K562 (cell line): Measurements from ENCODE around the gene MAD1L1. TPM values are rescaled to one million over a fixed set of nuclear protein-coding genes. Genes with fewer than 3 reads are reported as not detected.

Experiments
- GABPA ChIP-seq: fragments of 200-800 bp; sonication (Bioruptor generic); conservative IDR thresholded peaks from 2 replicates; pipeline ENCODE4 v1.6.1; 2016; ENCODE audit warnings: low read depth, missing genetic modification characterization, missing compliant biosample characterization
- MED1 ChIP-seq: sonication (generic); formaldehyde crosslinking; IDR thresholded peaks from 2 replicates; pipeline ENCODE4 v1.8.1; 2023; ENCODE audit warnings: missing genetic modification reagents, borderline replicate concordance
- MEIS2 ChIP-seq: fragments of 450-650 bp; IDR thresholded peaks from 2 replicates; pipeline ENCODE4 v1.6.1; 2014; ENCODE audit warnings: mild to moderate bottlenecking; ENCODE audit not compliant: partially characterized antibody
- MYC ChIP-seq, 2 experiments: fragments of 250-450 bp in 1 of 2; sonication (Bioruptor Pico) in 1 of 2; IDR thresholded peaks; 2 replicates each; pipeline versions ENCODE4 v1.5.1 to v1.6.1; 2012 to 2021; ENCODE audit warnings: low read depth in 2 of 2, borderline replicate concordance in 1 of 2, improper control_type of control experiment in 1 of 2, low read length in 1 of 2, mild to moderate bottlenecking in 1 of 2, moderate library complexity in 1 of 2
- PBX2 ChIP-seq, 2 experiments: IDR thresholded peaks in 1 of 2; conservative IDR thresholded peaks in 1 of 2; 2 replicates each; pipeline ENCODE4 v1.6.1; 2016; ENCODE audit warnings: low read depth in 2 of 2, mild to moderate bottlenecking in 1 of 2, missing compliant biosample characterization in 1 of 2, missing genetic modification characterization in 1 of 2, moderate library complexity in 1 of 2
- RBM17 ChIP-seq: fragments of 200-400 bp; formaldehyde crosslinking; IDR thresholded peaks from 2 replicates; pipeline ENCODE4 v1.6.1; 2017; ENCODE audit warnings: low read depth, mild to moderate bottlenecking, low read length, borderline replicate concordance
- RCOR1 ChIP-seq, 2 experiments: IDR thresholded peaks; 2 replicates each; pipeline ENCODE4 v1.6.1; 2012; ENCODE audit warnings: low read depth in 2 of 2, low read length in 2 of 2, borderline replicate concordance in 1 of 2, improper control_type of control experiment in 1 of 2
- SIN3A ChIP-seq, 2 experiments: fragments of 150-350 bp in 1 of 2; IDR thresholded peaks; 2 replicates each; pipeline ENCODE4 v1.6.1; 2011 to 2016; ENCODE audit warnings: borderline replicate concordance in 2 of 2, low read depth in 2 of 2, low read length in 2 of 2, mild to moderate bottlenecking in 2 of 2, moderate library complexity in 2 of 2; ENCODE audit not compliant: control insufficient read depth in 1 of 2
- SUPT5H ChIP-seq: fragments of 450-650 bp; IDR thresholded peaks from 2 replicates; pipeline ENCODE4 v1.6.1; 2016
- TFAP4 ChIP-seq: sonication (generic); formaldehyde crosslinking; IDR thresholded peaks from 2 replicates; pipeline ENCODE4 v1.8.0; 2022; ENCODE audit warnings: missing genetic modification reagents, mild to moderate bottlenecking, moderate library complexity, borderline replicate concordance
- THRA ChIP-seq: fragments of 450-650 bp; IDR thresholded peaks from 2 replicates; pipeline ENCODE4 v1.6.1; 2017; ENCODE audit warnings: mild to moderate bottlenecking, moderate library complexity
- ZFX ChIP-seq: sonication (generic); formaldehyde crosslinking; IDR thresholded peaks from 2 replicates; pipeline ENCODE4 v1.8.0; 2022; ENCODE audit warnings: mild to moderate bottlenecking, missing genetic modification reagents, moderate library complexity
- polyA plus RNA-seq, 8 experiments: library from polyadenylated mRNA; depleted of rRNA in 4 of 8; stranded (reverse) in 5 of 8; unstranded in 3 of 8; fragments of >200 nt; fragmentation: Nextera tagmentation in 2 of 8; fragmentation: Illumina TruSeq in 1 of 8; extraction: Ambion mirVana in 2 of 8; extraction: Trizol in 1 of 8; gene quantifications; 2 replicates each; pipeline versions ENCODE4 v1.2.1 to v1.2.3, GENCODE V29; 2011 to 2014; ENCODE audit warnings: inconsistent platforms in 1 of 8, missing spikeins in 1 of 8
- total RNA-seq, 7 experiments: library from RNA; depleted of rRNA in 6 of 7; stranded (reverse); fragments of >200 nt in 6 of 7; fragmentation: Illumina TruSeq in 2 of 7; extraction: Trizol in 2 of 7; gene quantifications; 2 replicates each; pipeline versions ENCODE4 v1.2.1 to v1.2.3, GENCODE V29; 2011 to 2021; ENCODE audit warnings: low replicate concordance in 1 of 7
- TF ChIP-seq, protein P1 (sequence below), 3 experiments: fragments of 200-800 bp in 1 of 3; fragments of 250-450 bp in 1 of 3; fragments of 450-650 bp in 1 of 3; sonication (Bioruptor Pico) in 1 of 3; sonication (Bioruptor generic) in 1 of 3; formaldehyde crosslinking in 1 of 3; IDR thresholded peaks; 2 replicates each; pipeline versions ENCODE4 v1.6.1 to v1.8.0; 2016 to 2022; ENCODE audit warnings: mild to moderate bottlenecking in 2 of 3, missing genetic modification characterization in 2 of 3, missing compliant biosample characterization in 1 of 3, moderate library complexity in 1 of 3
- TF ChIP-seq, protein P2 (sequence below): fragments of 250-450 bp; sonication (Bioruptor Pico); IDR thresholded peaks from 2 replicates; pipeline ENCODE4 v1.8.0; 2021; ENCODE audit warnings: moderate library complexity, mild to moderate bottlenecking, inconsistent platforms

MAD1L1 gene
- total and polyA plus RNA-seq, 9 of the 15 experiments (the other 6 are each of a cell fraction or from before 2014, with no cell fraction given), result 1.7 to 89.7 (median 18.0) TPM

GRCh38 chr7:1853431-1853985 is 379.2 kb downstream of the MAD1L1 start (continued):
- TF ChIP-seq GABPA (no peak), ZFX (CRISPR knock-in tag) (no peak), SUPT5H (0 out of 2 replicates have a peak, but pooled peaks have one; percentile 30), PBX2 (CRISPR knock-in tag; IDR thresholded peaks at IDR 0.05; ENCODE audit: low read depth) (no peak), PBX2 (tag; conservative IDR thresholded peaks at IDR 0.05; ENCODE audit: low read depth) (peak; percentile 58), MED1 (CRISPR knock-in tag) (no peak), MYC (IDR thresholded peaks at IDR 0.05; ENCODE audit: low read depth, low read length) (0 out of 2 replicates have a peak, but pooled peaks have one; percentile 9), MYC (CRISPR knock-in tag; IDR thresholded peaks at IDR 0.05; ENCODE audit: borderline replicate concordance, low read depth) (no peak), SIN3A (IDR thresholded peaks at IDR 0.05; ENCODE audit: borderline replicate concordance in 2 of 2, control insufficient read depth in 1 of 2, low read depth in 2 of 2, low read length in 2 of 2) (peak in 1 of 2 experiments; percentile 73; a peak in 3 of 4 replicates), THRA (no peak), RCOR1 (IDR thresholded peaks at IDR 0.05; ENCODE audit: borderline replicate concordance in 1 of 2, low read depth in 2 of 2, low read length in 2 of 2) (no peak), TFAP4 (CRISPR knock-in tag) (peak; percentile 78), RBM17 (no peak), MEIS2 (peak; percentile 8)
- TF ChIP-seq, protein P1, sequence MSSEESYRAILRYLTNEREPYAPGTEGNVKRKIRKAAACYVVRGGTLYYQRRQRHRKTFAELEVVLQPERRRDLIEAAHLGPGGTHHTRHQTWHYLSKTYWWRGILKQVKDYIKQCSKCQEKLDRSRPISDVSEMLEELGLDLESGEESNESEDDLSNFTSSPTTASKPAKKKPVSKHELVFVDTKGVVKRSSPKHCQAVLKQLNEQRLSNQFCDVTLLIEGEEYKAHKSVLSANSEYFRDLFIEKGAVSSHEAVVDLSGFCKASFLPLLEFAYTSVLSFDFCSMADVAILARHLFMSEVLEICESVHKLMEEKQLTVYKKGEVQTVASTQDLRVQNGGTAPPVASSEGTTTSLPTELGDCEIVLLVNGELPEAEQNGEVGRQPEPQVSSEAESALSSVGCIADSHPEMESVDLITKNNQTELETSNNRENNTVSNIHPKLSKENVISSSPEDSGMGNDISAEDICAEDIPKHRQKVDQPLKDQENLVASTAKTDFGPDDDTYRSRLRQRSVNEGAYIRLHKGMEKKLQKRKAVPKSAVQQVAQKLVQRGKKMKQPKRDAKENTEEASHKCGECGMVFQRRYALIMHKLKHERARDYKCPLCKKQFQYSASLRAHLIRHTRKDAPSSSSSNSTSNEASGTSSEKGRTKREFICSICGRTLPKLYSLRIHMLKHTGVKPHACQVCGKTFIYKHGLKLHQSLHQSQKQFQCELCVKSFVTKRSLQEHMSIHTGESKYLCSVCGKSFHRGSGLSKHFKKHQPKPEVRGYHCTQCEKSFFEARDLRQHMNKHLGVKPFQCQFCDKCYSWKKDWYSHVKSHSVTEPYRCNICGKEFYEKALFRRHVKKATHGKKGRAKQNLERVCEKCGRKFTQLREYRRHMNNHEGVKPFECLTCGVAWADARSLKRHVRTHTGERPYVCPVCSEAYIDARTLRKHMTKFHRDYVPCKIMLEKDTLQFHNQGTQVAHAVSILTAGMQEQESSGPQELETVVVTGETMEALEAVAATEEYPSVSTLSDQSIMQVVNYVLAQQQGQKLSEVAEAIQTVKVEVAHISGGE (CRISPR knock-in tag; IDR thresholded peaks at IDR 0.05), result no peak
- TF ChIP-seq, protein P2, sequence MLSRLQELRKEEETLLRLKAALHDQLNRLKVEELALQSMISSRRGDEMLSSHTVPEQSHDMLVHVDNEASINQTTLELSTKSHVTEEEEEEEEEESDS (CRISPR knock-in tag), result no peak
